Astrocyte of the cerebellum (primary cell): Measurements from ENCODE around the gene ABCC1.
"Not testable (repeated sequence)": the region's sequence is repeated elsewhere in the genome, so short reads cannot be mapped to it uniquely, and the experiment has no call there.

ENCODE experiments used
- DNase-seq: peaks from one replicate; pipeline ENCODE4 v3.0.0-alpha.2; 2011; ENCODE audit warnings: low read depth
- H3K4me3 ChIP-seq: 2 replicates; pipeline ENCODE4 v1.5.1; 2011; ENCODE audit warnings: mild to moderate bottlenecking, low read depth, low read length, moderate library complexity
- CTCF ChIP-seq: IDR thresholded peaks from 2 replicates; pipeline ENCODE4 v1.5.1; 2012; ENCODE audit warnings: low read length, low read depth, moderate library complexity, mild to moderate bottlenecking; ENCODE audit errors: missing control alignments
- in situ Hi-C: cut with HindIII; loops from 2 replicates; pipeline ENCODE4 v1.10.0; 2017; ENCODE audit warnings: low sequenced_read_pairs

The ABCC1 gene

GRCh38 chr16:16158082-16158658 lies 208.8 kb downstream of the ABCC1 start:
- no peak for DNase-seq
- H3K4me3 ChIP-seq = no peak overlapping the region
- no peak for TF ChIP-seq CTCF
- in situ Hi-C loops = no loop called here

GRCh38 chr16:16158741-16159374 lies 209.4 kb downstream of the ABCC1 start:
- no peak for TF ChIP-seq CTCF
- no peak overlapping the region for H3K4me3 ChIP-seq
- no peak for DNase-seq
- in situ Hi-C loops = no loop called here

- TF ChIP-seq CTCF = no peak
- in situ Hi-C loops = no loop called here
- no peak for DNase-seq
- H3K4me3 ChIP-seq = no peak overlapping the region
Observed at GRCh38 chr16:16159662-16160061, 210.2 kb downstream of the ABCC1 start.

GRCh38 chr16:16161319-16161718 lies 211.9 kb downstream of the ABCC1 start:
- no peak overlapping the region for H3K4me3 ChIP-seq
- DNase-seq = no peak
- no peak for TF ChIP-seq CTCF
- in situ Hi-C loops = no loop called here

- DNase-seq, in situ Hi-C loops, H3K4me3 ChIP-seq: not testable (repeated sequence)
Observed at GRCh38 chr16:16161840-16162239, 212.4 kb downstream of the ABCC1 start.

- no peak for DNase-seq
- H3K4me3 ChIP-seq = no peak overlapping the region
- in situ Hi-C loops = no loop called here
- TF ChIP-seq CTCF = no peak
Observed at GRCh38 chr16:16162591-16162990, 213.2 kb downstream of the ABCC1 start.

- no peak for TF ChIP-seq CTCF
- H3K4me3 ChIP-seq = no peak overlapping the region
- in situ Hi-C loops = no loop called here
- no peak for DNase-seq
Observed at GRCh38 chr16:16163109-16163508, 213.7 kb downstream of the ABCC1 start.
